AG09309 (cell line): ENCODE results near the gene AGBL3.

Experiments
- DNase-seq: peaks from one replicate; pipeline ENCODE4 v3.0.0-alpha.2; 2010; ENCODE audit warnings: low read depth
- H3K4me3 ChIP-seq: 2 replicates; pipeline ENCODE4 v1.5.1; 2011; ENCODE audit warnings: mild to moderate bottlenecking, low read depth, low read length, moderate library complexity; ENCODE audit not compliant: control insufficient read depth
- CTCF ChIP-seq: IDR thresholded peaks from 2 replicates; pipeline ENCODE4 v1.5.1; 2011; ENCODE audit warnings: mild to moderate bottlenecking, low read depth, low read length, inconsistent platforms; ENCODE audit not compliant: insufficient read depth, control insufficient read depth; ENCODE audit errors: missing control alignments

The AGBL3 gene

GRCh38 chr7:135177028-135177696, 190.9 kb downstream of the AGBL3 start:
- no peak for TF ChIP-seq CTCF
- H3K4me3 ChIP-seq: no peak overlapping the region
- DNase-seq: no peak

- DNase-seq: no peak
- no peak overlapping the region for H3K4me3 ChIP-seq
- TF ChIP-seq CTCF: no peak
Observed at GRCh38 chr7:135178364-135178763, 192.1 kb downstream of the AGBL3 start.

- no peak overlapping the region for H3K4me3 ChIP-seq
- TF ChIP-seq CTCF: no peak
- no peak for DNase-seq
Observed at GRCh38 chr7:135179321-135179925, 193.1 kb downstream of the AGBL3 start.

- DNase-seq: no peak
- no peak overlapping the region for H3K4me3 ChIP-seq
- no peak for TF ChIP-seq CTCF
Observed at GRCh38 chr7:135180122-135180521, 193.8 kb downstream of the AGBL3 start.

- H3K4me3 ChIP-seq: no peak overlapping the region
- DNase-seq: no peak
- no peak for TF ChIP-seq CTCF
Observed at GRCh38 chr7:135181261-135181928, 195.1 kb downstream of the AGBL3 start.

- no peak overlapping the region for H3K4me3 ChIP-seq
- no peak for DNase-seq
- no peak for TF ChIP-seq CTCF
Observed at GRCh38 chr7:135181929-135182678, 195.8 kb downstream of the AGBL3 start.
